PC-9 (cell line): ENCODE measurements around the gene RIMKLA. TPM values are rescaled to one million over a fixed set of nuclear protein-coding genes. Genes with fewer than 3 reads are reported as not detected.

Experiments
- BruUV-seq: library from RNA; stranded (reverse); fragments of 400-500 nt; replicated peaks from 2 replicates; lab custom pipeline; 2021; lab: Mats Ljungman, UMichigan
- CTCF ChIA-PET: fragments of 300-600 bp; sonication (Branson Sonifier 250); formaldehyde crosslinking; loops from one replicate; lab custom pipeline; 2022; ENCODE audit warnings: antibody characterized with exemption; lab: Charles Lee
- POLR2A ChIA-PET: fragments of 300-600 bp; sonication (Branson Sonifier 250); formaldehyde crosslinking; loops from one replicate; lab custom pipeline; 2022; ENCODE audit warnings: antibody characterized with exemption; ENCODE audit not compliant: unreplicated experiment; lab: Charles Lee
- DNase-seq, 2 experiments: peaks; one replicate each; pipeline versions ENCODE4 v3.0.0 to v3.0.0-alpha.2; 2015 to 2022; ENCODE audit warnings: mixed read lengths in 1 of 2
- H2AFZ ChIP-seq: fragments of 200-600 bp; sonication (generic); 2 replicates; pipeline ENCODE4 v1.8.1; 2017; ENCODE audit warnings: antibody characterized with exemption
- H3F3A ChIP-seq: fragments of 200-600 bp; sonication (generic); 2 replicates; pipeline ENCODE4 v1.8.1; 2017; ENCODE audit warnings: antibody characterized with exemption, mild to moderate bottlenecking, low read depth; ENCODE audit not compliant: insufficient read depth
- H3K27ac ChIP-seq: fragments of 200-600 bp; sonication (generic); 2 replicates; pipeline ENCODE4 v1.6.1; 2016; ENCODE audit warnings: mixed run types
- H3K27me3 ChIP-seq: fragments of 200-600 bp; sonication (generic); 2 replicates; pipeline ENCODE4 v1.6.1; 2016; ENCODE audit warnings: low read depth, mixed run types; ENCODE audit not compliant: insufficient read depth
- H3K36me3 ChIP-seq: fragments of 200-600 bp; sonication (generic); 2 replicates; pipeline ENCODE4 v1.6.1; 2016; ENCODE audit warnings: low read depth, mixed run types
- H3K4me1 ChIP-seq: fragments of 200-600 bp; sonication (generic); replicated peaks from 2 replicates; pipeline ENCODE4 v1.6.1; 2016; ENCODE audit warnings: mixed run types; ENCODE audit not compliant: insufficient read depth
- H3K4me2 ChIP-seq: fragments of 200-600 bp; sonication (generic); 2 replicates; pipeline ENCODE4 v1.6.1; 2017; ENCODE audit warnings: mixed run types
- H3K4me3 ChIP-seq: fragments of 200-600 bp; sonication (generic); 2 replicates; pipeline ENCODE4 v1.6.1; 2016; ENCODE audit warnings: mixed run types
- H3K79me2 ChIP-seq: fragments of 200-600 bp; sonication (generic); 2 replicates; pipeline ENCODE4 v1.6.1; 2017; ENCODE audit warnings: low read depth, mixed run types
- H3K9me2 ChIP-seq: fragments of 200-600 bp; sonication (generic); 2 replicates; pipeline ENCODE4 v1.8.1; 2017; ENCODE audit warnings: mild to moderate bottlenecking; ENCODE audit not compliant: insufficient read depth
- H3K9me3 ChIP-seq: fragments of 200-600 bp; sonication (generic); 2 replicates; pipeline ENCODE4 v1.8.1; 2016; ENCODE audit warnings: low read depth; ENCODE audit not compliant: insufficient read depth
- H4K20me1 ChIP-seq: fragments of 200-600 bp; sonication (generic); 2 replicates; pipeline ENCODE4 v1.8.1; 2017; ENCODE audit not compliant: insufficient read depth
- EZH2 ChIP-seq: fragments of 200-600 bp; sonication (generic); IDR thresholded peaks from 2 replicates; pipeline ENCODE4 v1.8.0; 2017; ENCODE audit warnings: antibody characterized with exemption, low read depth
- intact Hi-C: fragments of 100-400 bp; cut with micrococcal nuclease; formaldehyde crosslinking; loops from one replicate; pipeline ENCODE4 v1.10.0; 2022; ENCODE audit not compliant: unreplicated experiment
- total RNA-seq: library from RNA; stranded (reverse); gene quantifications from 2 replicates; pipeline ENCODE4 v1.2.3, GENCODE V29; 2021
- TF ChIP-seq, protein P1 (sequence below): fragments of 200-600 bp; sonication (generic); conservative IDR thresholded peaks from 2 replicates; pipeline ENCODE4 v1.6.1; 2017; ENCODE audit warnings: mixed run types, antibody characterized with exemption, mild to moderate bottlenecking, moderate library complexity

RIMKLA gene
- total RNA-seq, 1 experiment from 2014 or later = 0.35 TPM

DNA sequence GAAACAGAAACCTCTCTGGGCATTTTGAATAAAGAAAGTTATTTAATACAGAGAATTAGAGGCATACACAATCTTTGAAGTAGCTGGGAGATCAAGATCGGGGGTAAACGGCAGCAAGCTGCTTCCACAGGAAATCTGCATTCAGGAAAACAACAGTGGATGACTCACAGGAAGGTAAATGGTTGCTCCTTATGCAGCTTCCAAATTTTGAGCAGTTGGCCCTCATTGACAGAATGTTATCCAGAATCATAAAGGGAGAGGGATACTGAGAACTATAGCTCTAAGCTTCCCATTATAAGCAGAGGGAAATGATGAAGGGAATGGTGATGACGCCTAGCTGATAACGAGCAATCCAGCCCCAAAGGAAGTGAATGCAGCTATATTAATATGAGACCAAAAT lies 46.6 kb downstream of the RIMKLA start:
- Histone ChIP-seq H3K27ac (no peak overlapping the region), H3K9me2 (no peaks in the 10 kb centered on the region), H3F3A (no peaks in the 10 kb centered on the region), H3K27me3 (no peaks in the 10 kb centered on the region), H3K4me2 (no peak overlapping the region), H3K4me3 (no peak overlapping the region), H3K36me3 (no peaks in the 10 kb centered on the region), H4K20me1 (no peaks in the 10 kb centered on the region; the same call in 1 of the 2 replicates), H2AFZ (no peak overlapping the region), H3K79me2 (no peaks in the 10 kb centered on the region), H3K9me3 (no peaks in the 10 kb centered on the region), H3K4me1 (peaks cover 10% of the 10 kb centered on the region)
- intact Hi-C loops = no loop called here
- ChIA-PET CTCF (no interaction called here), POLR2A (no interaction called here)
- DNase-seq = no peak
- TF ChIP-seq EZH2 = no peak
- TF ChIP-seq, protein P1, sequence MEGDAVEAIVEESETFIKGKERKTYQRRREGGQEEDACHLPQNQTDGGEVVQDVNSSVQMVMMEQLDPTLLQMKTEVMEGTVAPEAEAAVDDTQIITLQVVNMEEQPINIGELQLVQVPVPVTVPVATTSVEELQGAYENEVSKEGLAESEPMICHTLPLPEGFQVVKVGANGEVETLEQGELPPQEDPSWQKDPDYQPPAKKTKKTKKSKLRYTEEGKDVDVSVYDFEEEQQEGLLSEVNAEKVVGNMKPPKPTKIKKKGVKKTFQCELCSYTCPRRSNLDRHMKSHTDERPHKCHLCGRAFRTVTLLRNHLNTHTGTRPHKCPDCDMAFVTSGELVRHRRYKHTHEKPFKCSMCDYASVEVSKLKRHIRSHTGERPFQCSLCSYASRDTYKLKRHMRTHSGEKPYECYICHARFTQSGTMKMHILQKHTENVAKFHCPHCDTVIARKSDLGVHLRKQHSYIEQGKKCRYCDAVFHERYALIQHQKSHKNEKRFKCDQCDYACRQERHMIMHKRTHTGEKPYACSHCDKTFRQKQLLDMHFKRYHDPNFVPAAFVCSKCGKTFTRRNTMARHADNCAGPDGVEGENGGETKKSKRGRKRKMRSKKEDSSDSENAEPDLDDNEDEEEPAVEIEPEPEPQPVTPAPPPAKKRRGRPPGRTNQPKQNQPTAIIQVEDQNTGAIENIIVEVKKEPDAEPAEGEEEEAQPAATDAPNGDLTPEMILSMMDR = no peak
- BruUV-seq = no TSS peak

DNA sequence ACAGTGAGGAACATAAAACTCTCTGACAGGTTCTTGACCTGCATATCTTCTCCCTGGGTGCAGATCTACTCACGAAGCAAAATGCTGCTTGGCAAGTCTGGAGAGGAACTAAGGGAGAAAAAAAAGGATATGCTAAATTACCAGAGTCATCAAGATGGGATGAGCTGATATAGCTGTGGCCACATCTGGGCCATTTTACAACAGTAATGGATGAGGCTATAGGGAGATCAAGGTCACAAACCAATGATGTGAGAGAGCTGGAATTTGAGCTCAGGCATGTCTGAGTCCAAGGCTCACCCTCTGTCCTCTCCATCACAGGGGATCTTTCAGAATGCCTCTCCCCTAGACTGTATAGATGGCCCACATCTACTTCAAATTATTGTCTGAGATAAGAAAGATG lies 49.0 kb downstream of the RIMKLA start:
- ChIA-PET CTCF (no interaction called here), POLR2A (no interaction called here)
- H3K4me2 ChIP-seq = no peak overlapping the region
- H3K4me3 ChIP-seq = no peak overlapping the region
- H3F3A ChIP-seq = no peaks in the 10 kb centered on the region
- no peaks in the 10 kb centered on the region for H3K79me2 ChIP-seq
- H3K9me3 ChIP-seq = no peaks in the 10 kb centered on the region
- intact Hi-C loops = no loop called here
- H3K9me2 ChIP-seq = no peaks in the 10 kb centered on the region
- TF ChIP-seq, protein P1 = no peak
- no peak for TF ChIP-seq EZH2
- no peaks in the 10 kb centered on the region for H3K27me3 ChIP-seq
- no peak overlapping the region for H2AFZ ChIP-seq
- no peak overlapping the region for H3K27ac ChIP-seq
- peaks cover under 1% of the 10 kb centered on the region; the same call in 1 of the 2 replicates for H3K4me1 ChIP-seq
- no peaks in the 10 kb centered on the region for H3K36me3 ChIP-seq
- BruUV-seq = no TSS peak
- no peak for DNase-seq
- no peaks in the 10 kb centered on the region for H4K20me1 ChIP-seq

DNA sequence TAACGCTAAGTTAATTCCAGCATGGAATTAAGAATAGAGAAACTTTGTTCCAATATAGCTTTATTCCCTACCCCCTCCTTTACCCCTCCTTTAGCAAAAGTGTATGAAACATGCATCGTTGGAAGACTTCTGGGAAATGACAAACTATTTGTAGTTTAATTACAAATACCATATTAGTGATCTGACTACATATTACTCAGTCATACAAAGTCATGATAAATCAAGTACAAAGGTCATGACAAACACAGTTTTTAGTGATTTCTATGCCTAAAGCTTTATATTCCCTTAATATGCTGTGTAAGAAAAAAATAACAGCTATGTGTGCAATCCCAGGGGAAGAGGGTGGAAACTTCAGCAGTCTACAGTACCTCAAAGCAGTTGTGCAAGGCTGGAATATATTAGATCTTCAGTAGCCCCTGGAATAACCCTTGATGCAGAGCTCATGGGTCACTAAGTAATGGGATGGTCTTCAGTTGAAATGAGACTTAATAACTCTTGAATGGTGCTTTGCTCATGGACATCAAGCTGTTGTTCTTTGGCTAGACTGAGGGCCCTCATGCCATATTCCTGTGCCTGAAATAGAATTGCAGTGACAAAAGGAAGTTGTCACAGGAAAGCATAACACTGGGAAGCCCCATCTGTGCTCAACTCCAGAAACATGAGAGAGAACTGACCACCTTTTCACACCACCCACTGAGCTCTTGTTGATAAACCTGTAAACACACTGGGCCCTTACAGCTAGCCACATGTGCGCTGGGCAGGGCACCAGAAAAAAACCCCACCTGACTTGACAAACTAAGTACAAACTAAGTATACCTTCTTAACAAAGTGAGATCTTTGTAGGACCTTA lies 49.9 kb downstream of the RIMKLA start:
- Histone ChIP-seq H3K9me3 (no peaks in the 10 kb centered on the region), H2AFZ (no peak overlapping the region), H4K20me1 (no peaks in the 10 kb centered on the region), H3K4me1 (no peaks in the 10 kb centered on the region), H3K79me2 (no peaks in the 10 kb centered on the region), H3K27me3 (no peaks in the 10 kb centered on the region), H3K4me2 (no peak overlapping the region), H3K36me3 (no peaks in the 10 kb centered on the region), H3K27ac (no peak overlapping the region), H3K9me2 (no peaks in the 10 kb centered on the region), H3K4me3 (no peak overlapping the region), H3F3A (no peaks in the 10 kb centered on the region)
- no peak for DNase-seq
- ChIA-PET POLR2A (no interaction called here), CTCF (interaction anchor here (0.5 kb wide), 1 partner anchor 92 kb away, joined by 3 read pairs; no protein-coding TSS in a partner anchor)
- intact Hi-C loops = no loop called here
- TF ChIP-seq, protein P1 = no peak
- TF ChIP-seq EZH2 = no peak
- no TSS peak for BruUV-seq
